ENCODE data around the gene ROS1.
"Not testable (repeated sequence)": the region's sequence is repeated elsewhere in the genome, so short reads cannot be mapped to it uniquely, and the experiment has no call there.

ROS1 gene

DNA sequence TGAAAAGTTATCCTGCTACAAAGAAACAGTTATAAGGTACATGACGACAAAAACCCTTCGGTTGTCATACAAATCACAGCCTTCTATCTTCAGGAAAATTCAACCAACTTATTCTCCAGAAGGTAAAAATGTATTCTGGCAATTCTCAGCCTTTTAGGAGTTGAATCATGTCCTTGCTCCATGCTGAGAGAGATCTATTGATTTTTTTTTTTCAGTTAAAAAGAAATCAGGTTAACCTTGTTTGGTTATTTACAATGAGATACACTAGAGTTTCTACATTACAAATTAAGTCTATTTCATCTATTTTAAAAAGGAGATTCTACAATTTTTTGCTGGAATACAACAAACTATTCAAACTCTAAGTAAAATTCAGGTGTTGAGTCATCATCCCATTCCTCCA lies 45.4 kb downstream of the ROS1 start:
- DNase-seq (ENCODE audit: low read depth): no peak

GRCh38 chr6:117375446-117375845 lies 50.3 kb downstream of the ROS1 start:
- DNase-seq (ENCODE audit: low read depth): no peak

DNA sequence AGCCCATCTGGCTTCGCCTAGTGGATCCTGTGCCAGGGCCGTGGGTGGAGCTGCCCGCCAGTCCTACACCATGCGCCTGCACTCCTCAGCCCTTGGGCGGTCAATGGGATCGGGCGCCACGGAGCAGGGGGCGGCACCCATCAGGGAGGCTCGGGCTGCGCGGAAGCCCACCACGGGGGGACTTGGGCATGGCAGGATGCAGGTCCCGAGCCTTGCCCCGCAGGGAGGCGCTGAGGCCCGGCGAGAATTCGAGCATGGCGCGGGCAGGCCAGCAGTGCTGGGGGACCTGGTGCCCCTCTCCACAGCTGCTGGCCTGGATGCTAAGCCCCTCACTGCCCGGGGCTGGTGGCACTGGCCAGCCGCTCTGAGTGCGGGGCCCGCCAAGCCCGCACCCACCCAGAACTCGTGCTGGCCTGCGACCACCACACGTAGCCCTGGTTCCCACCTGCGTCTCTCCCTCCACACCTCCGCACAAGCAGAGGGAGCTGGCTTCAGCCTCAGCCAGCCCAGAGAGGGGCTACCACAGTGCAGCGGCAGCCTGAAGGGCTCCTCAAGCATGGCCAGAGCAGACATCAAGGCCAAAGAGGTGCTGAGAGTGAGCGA lies 52.4 kb downstream of the ROS1 start:
- no peak for DNase-seq (ENCODE audit: low read depth)

- not testable (repeated sequence) for DNase-seq (ENCODE audit: low read depth)
These were observed 53.5 kb downstream of the ROS1 start for GRCh38 chr6:117372289-117372688.

GRCh38 chr6:117371492-117371891 lies 54.2 kb downstream of the ROS1 start:
- no peak for DNase-seq (ENCODE audit: low read depth)

DNA sequence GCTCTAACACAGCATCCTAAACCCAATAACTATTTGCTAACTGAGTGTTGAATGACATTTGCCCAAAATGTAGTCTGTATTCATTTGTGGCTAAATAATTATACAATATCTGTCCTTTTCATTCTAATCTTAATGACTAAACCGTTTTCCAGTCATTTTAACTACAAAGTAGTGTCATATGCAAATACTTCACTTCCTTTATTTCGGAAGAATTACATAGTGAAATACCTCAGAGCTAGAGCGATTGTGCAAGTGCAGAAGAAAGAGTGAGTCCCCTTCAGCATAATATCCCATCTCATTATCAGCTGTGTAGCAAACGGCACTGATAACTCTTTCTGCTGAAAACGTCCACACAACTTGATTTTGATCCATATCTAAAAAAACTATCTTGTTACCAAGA lies 66.2 kb downstream of the ROS1 start:
- no peak for DNase-seq (ENCODE audit: low read depth)

DNA sequence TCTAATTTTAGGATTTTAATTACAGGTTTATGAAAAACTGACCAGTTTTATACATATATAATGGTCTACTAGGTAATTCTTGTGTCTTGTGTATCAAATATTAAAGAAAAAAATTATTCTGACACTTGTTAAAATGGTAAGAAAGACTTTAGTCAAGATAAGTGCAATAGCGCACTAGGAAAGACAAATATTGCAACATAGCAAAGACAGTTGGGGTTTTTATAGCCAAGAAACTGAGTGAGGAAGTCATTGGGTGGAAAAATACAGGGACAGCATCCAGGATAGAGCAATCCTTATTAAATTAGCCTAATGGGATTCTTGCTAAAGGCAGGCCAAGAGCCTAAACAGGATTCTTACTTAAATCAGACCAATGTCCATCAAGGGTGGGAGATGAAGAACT lies 71.1 kb downstream of the ROS1 start:
- DNase-seq (ENCODE audit: low read depth): no peak

DNA sequence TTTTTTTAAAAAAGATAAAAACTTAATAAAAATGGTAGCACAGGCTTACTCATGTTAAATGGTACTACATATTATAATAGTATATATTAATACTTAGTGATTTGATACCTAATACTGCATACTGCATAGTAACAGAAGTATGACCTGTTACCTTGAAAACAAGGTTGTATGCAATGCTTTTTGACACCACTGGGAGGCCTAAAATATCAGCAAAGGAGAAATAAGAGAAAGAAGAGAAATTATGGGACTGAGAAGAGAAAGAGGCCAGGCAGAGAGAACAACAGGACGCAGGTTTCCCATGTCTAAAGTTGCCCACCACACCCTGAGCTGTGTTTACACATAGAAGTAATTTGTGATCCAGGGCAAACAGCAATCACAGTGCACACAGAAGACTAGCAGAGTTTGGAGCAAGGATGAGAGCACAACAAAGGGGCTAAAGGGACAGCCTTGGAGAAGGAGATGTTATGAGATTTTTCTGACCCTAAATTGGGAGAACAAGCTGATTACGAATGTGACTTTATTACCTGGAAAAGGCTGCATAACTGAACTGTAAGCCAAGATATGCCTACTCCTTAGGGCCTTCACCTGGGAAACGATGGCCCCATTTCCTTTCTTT lies 73.2 kb downstream of the ROS1 start:
- no peak for DNase-seq (ENCODE audit: low read depth)

DNA sequence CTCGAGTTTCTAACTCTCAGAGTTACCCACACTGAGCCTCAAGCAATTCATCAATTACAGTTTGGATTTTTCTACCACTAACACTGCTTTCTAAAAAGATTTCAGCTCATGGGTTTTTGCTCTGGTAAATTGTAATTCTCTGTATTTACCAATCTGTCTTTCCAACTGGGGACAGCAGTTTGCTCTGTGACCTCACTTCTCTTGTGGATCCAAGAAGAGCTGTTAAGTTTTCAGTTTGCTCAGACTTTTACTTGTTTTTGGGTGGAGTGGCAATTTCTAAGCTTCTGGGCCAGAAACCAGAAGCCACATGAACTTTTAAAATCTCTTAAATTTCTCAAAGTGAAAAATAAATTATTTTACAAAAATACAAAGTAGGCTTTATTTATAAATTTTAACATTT lies 74.2 kb downstream of the ROS1 start:
- DNase-seq (ENCODE audit: low read depth): no peak

DNA sequence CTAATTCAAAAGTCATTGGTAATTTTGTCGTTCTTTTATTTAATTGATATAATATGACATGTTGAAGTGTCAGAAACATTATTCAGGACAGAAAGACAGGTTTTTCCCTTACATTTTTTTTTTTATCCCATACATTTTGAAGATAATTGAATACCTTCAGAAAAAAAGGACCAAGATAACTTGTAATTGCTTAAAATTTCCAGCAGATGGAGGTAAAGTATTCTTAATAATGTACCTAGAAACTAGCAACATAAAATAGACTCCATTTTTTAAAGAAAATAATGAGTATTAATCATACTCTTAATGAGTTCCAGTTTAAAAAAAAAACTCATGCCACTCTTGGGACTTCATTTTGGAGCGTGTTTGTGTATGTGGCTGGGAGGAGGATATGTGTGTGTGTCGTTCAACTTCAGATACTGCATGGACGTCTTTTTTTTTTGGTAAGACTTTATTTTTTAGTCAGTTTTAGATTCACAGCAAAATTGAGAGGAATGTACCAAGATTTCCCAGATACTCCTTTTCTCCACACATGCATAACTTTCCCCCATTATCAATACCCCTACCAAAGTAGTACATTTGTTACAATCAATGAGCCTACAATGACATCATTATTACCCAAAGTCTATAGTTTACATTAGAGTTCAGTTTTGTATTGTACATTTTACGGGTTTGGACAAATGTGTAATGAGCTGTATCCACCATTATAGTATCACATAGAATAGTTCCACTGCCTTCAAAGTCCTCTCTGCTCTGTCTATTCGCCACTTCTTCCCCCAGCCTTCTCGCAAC lies 79.4 kb downstream of the ROS1 start:
- DNase-seq (ENCODE audit: low read depth): no peak

GRCh38 chr6:117345292-117345610 lies 80.5 kb downstream of the ROS1 start:
- no peak for DNase-seq (ENCODE audit: low read depth)

GRCh38 chr6:117344444-117345291 lies 81.1 kb downstream of the ROS1 start:
- DNase-seq (ENCODE audit: low read depth): no peak

DNA sequence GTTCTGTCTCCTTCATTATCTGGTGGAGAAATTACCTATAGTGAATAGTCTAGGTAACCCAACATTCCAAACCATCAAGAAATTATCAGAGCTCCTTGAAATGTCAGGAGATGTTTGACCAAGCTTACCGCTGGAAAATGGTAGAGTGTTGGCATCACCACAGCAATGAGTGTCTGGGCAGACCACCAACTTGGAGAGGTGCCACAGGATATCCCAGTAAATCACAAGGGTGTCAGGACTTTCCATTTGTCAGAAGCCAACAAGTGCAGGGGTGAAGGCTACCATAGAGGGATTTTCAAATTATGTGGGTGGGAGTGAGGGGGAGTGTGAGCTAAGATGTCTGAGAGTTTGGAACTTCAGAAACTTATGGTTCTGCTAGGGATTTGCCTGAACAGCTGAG lies 87.2 kb downstream of the ROS1 start:
- no peak for DNase-seq (ENCODE audit: low read depth)

- no peak for DNase-seq (ENCODE audit: low read depth)
These were observed 95.8 kb downstream of the ROS1 start for GRCh38 chr6:117329926-117330325.

GRCh38 chr6:117328500-117328899 lies 97.2 kb downstream of the ROS1 start:
- no peak for DNase-seq (ENCODE audit: low read depth)

GRCh38 chr6:117328005-117328389 lies 97.7 kb downstream of the ROS1 start:
- DNase-seq (ENCODE audit: low read depth): no peak

DNA sequence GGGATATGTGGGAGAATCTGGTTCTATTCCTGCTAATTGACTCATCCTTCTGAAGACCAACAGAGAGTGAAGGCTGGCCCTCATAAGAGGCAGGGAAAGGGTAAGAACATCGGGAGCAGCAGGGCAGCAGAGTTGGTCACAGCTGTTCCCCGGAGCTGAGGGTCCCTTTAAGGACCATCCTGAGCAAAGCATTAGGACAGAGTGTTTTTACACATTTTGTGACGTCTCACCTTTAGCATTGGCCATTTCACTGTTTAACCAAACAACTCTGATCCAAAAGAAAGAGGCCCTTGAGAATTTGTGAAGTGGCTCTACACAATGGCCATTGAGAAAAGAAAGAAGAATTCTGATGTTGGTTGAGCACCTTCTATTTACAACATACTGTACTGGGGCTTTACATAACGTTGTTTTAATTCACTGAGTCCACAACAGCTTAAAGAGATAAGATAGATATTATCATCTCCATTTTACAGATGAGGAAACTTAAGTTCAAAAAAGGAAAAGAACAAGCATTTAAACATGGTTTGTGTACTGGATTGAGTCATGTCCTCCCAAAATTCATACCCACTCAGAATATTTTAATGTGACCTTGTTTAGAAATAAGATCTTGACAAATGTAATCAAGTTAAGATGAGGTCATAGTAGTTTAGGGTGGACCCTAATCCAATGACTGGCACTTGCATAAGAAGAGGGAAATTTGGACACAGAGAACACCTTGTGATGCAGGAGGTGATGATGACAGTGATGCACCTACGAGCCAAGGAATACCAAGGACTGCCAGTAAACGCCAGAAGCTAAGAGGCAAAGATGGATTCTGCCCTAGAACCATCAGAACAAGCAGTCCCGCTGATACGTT lies 98.4 kb downstream of the ROS1 start:
- DNase-seq (ENCODE audit: low read depth): no peak

- DNase-seq (ENCODE audit: low read depth): no peak
These were observed 99.3 kb downstream of the ROS1 start for GRCh38 chr6:117326396-117326795.

DNA sequence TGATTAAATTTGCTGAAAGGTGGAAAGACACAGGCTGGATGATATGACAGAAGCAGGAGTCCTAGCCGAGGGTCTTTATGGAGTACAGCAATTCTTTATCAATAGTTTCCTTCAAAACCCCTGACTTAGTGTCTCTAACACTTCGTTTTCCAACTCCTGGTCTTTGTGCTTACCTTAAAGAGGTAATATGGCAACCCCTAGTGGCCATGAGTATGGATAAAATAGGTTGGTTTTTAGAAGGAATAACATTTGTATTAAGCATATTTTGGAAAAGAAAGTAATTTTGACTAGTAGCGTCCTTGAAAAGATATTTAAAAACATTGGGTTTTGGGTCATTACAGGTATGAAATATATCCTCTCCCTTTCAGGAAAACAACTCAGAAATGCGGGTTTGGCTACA lies 108.5 kb downstream of the ROS1 start:
- no peak for DNase-seq (ENCODE audit: low read depth)

- no peak for DNase-seq (ENCODE audit: low read depth)
These were observed 114.0 kb downstream of the ROS1 start for GRCh38 chr6:117311726-117312125.

DNA sequence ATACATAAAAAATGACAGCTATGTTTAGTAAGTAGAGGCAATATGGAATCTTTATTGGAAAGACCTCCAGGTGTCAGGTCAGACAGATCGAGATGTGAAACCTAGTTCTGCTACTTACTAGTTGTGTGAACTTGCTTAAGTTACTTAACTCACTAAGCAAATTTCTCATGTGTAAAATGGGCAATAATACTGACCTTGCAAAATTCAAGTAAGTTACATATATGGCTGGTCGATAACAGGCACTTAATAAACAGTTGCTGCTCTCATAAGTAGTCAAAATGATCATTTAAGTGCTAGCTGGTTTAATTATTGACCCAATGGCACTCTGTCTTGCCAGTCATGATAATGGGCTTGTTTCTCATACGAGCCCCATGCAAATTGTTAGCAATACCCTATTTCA lies 114.4 kb downstream of the ROS1 start:
- no peak for DNase-seq (ENCODE audit: low read depth)

DNA sequence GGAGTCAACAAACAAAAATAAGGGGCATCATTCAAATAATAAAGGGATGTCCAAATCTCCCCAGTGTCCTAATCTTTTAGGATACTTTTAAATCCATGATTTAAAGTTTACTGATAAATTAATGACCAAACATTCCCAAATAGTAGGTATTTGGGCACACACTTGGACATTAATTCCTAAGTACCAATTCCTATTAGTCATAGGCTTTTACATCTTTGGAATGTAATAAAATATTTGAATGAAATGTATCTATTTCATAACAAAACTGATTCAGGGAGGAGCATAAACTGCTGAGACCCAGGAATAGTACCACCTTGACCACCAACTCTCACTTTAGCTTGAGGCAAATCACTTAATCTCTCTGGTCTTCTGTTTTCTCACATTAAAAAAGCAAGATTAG lies 116.1 kb downstream of the ROS1 start:
- no peak for DNase-seq (ENCODE audit: low read depth)

Data from activated T-cell treated with anti-CD3 and anti-CD28 coated beads for 48 hours (primary cell).